Measurements from ENCODE around the gene MACROD2.

Gene MACROD2

DNA sequence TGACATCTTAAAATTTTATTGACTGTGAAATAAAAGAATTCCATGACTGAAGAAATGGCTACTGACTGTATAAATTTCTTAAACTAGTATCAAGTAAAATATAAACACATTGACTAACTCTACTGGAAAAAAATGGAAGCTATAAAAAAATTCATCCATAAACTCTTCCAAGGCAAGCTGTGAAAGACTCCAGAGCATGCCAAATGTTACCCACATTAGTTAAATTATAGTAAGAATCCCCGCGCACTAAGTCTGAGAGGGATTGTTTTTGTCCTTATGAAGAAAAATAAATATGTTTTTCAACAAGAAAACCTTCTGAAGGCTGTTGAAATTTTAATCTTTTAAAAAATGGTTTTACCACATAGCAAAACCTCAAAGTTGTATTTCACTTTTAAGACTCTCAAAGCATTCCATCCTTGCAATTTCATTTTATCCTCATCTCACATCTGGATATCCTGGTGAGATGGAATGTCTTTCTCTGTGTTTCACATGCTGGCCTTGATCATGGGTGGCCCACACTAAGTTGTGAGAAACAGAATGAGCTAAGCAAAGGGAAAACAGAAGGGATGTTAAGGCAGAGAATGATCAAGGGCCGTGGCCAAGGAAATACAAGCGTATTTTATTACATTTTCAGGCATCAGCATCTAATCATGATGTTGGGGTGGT, 1845.5 kb downstream of the MACROD2 start:
- no peaks in the 10 kb centered on the region for H3K27me3 ChIP-seq (ENCODE audit: insufficient read depth, low read length)
- H3K4me1 ChIP-seq (ENCODE audit: insufficient read depth, low read length) = no peaks in the 10 kb centered on the region
- H3K36me3 ChIP-seq (ENCODE audit: insufficient read depth, low read length) = no peaks in the 10 kb centered on the region
- H3K9me3 ChIP-seq (ENCODE audit: low read length) = peaks cover 4% of the 10 kb centered on the region
- no peak overlapping the region for H3K4me3 ChIP-seq (ENCODE audit: low read length)
- no peak overlapping the region for H2AFZ ChIP-seq (ENCODE audit: low read depth, low read length)

DNA sequence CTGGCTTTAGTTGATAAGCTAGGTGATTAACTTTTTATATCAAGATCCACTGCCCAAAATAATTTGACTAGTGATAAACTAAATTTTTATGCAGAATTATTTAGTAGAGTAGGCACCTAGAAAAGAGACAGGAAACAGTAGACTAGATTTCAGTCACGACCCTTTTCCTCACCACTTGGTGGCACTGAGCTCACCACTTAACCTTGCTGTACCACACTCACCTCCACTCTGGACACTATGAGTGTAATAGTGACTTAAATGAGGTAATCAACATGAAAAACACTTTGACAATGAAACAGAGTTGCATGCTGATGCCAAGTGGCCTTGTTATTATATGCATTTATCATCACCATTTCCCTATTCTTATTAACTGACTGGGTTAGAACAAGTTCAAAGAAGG, 1847.6 kb downstream of the MACROD2 start:
- no peaks in the 10 kb centered on the region for H3K4me1 ChIP-seq (ENCODE audit: insufficient read depth, low read length)
- no peaks in the 10 kb centered on the region for H3K27me3 ChIP-seq (ENCODE audit: insufficient read depth, low read length)
- H3K9me3 ChIP-seq (ENCODE audit: low read length) = peaks cover 4% of the 10 kb centered on the region
- no peak overlapping the region for H2AFZ ChIP-seq (ENCODE audit: low read depth, low read length)
- no peak overlapping the region for H3K4me3 ChIP-seq (ENCODE audit: low read length)
- H3K36me3 ChIP-seq (ENCODE audit: insufficient read depth, low read length) = no peaks in the 10 kb centered on the region

DNA sequence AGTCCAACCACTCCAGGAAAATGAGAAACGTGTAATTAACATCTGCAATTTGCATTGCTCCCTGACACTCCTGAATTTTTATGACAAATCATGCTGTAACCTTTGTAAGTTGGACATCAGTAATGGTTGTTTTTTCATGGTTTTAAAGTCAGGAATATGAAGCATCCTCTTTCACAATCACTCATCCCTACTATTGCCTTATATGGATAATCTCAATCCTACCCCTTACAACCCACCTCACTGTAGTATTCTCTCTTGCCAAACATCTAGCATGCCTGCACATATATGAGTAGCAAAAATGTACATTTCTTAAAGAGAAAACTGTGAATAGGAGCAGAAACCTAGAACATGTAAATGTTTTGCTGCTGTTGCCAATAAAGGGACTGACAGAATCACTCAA, 1848.5 kb downstream of the MACROD2 start:
- Histone ChIP-seq H3K9me3 (ENCODE audit: low read length) (peaks cover 4% of the 10 kb centered on the region), H3K36me3 (ENCODE audit: insufficient read depth, low read length) (no peaks in the 10 kb centered on the region), H3K4me3 (ENCODE audit: low read length) (no peak overlapping the region), H3K4me1 (ENCODE audit: insufficient read depth, low read length) (no peaks in the 10 kb centered on the region), H3K27me3 (ENCODE audit: insufficient read depth, low read length) (no peaks in the 10 kb centered on the region), H2AFZ (ENCODE audit: low read depth, low read length) (no peak overlapping the region)

DNA sequence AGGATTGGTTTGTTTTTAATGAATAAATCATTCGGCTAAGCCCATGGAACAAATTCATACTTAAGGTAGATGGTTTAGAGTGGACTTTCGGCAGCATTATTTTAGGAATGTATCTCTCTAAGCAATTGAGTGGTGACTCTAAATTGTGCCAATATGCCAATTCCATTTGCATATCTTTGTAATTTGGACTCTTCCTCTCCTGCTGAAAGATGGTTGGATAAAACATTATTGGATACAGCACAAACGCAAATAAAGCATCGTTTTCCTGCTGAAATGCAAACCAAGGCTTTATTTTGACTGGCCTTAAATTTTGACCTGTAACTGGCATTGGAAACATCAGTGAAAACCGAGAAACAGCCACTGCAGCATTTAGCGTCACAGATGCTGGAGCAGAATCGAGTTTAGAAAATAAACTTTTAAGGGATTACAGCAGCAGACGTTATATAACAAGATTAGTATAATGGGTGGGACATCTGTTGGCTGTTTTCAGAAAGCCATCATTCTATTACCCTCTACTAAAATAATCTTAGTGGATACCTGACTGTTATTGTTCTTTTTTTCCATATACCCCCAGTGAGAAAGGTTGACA, 1852.0 kb downstream of the MACROD2 start:
- Histone ChIP-seq H3K36me3 (ENCODE audit: insufficient read depth, low read length) (no peaks in the 10 kb centered on the region), H2AFZ (ENCODE audit: low read depth, low read length) (no peak overlapping the region), H3K27me3 (ENCODE audit: insufficient read depth, low read length) (no peaks in the 10 kb centered on the region), H3K4me1 (ENCODE audit: insufficient read depth, low read length) (peaks cover 13% of the 10 kb centered on the region), H3K9me3 (ENCODE audit: low read length) (no peaks in the 10 kb centered on the region), H3K4me3 (ENCODE audit: low read length) (no peak overlapping the region)

DNA sequence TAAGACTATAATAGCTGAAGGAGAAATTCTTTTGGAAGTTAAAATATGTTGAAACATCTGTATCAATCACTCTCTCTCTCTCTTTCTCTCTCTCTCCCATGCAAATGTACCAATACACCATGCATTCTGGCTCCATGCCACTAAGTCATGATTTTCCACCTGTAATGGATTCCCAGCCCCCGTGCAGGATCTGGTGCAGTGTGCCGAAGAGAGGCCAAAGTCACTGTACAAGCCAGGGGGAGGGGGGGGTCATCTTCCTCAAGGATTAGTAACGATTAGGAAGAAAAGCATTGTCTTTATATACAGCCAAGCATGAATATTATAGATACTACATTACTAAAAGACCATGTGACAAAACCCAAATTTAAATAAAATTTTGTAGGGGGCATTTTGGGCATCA, 1852.8 kb downstream of the MACROD2 start:
- H3K4me3 ChIP-seq (ENCODE audit: low read length) = no peak overlapping the region
- peaks cover 13% of the 10 kb centered on the region for H3K4me1 ChIP-seq (ENCODE audit: insufficient read depth, low read length)
- H3K36me3 ChIP-seq (ENCODE audit: insufficient read depth, low read length) = no peaks in the 10 kb centered on the region
- no peak overlapping the region for H2AFZ ChIP-seq (ENCODE audit: low read depth, low read length)
- no peaks in the 10 kb centered on the region for H3K9me3 ChIP-seq (ENCODE audit: low read length)
- H3K27me3 ChIP-seq (ENCODE audit: insufficient read depth, low read length) = no peaks in the 10 kb centered on the region

DNA sequence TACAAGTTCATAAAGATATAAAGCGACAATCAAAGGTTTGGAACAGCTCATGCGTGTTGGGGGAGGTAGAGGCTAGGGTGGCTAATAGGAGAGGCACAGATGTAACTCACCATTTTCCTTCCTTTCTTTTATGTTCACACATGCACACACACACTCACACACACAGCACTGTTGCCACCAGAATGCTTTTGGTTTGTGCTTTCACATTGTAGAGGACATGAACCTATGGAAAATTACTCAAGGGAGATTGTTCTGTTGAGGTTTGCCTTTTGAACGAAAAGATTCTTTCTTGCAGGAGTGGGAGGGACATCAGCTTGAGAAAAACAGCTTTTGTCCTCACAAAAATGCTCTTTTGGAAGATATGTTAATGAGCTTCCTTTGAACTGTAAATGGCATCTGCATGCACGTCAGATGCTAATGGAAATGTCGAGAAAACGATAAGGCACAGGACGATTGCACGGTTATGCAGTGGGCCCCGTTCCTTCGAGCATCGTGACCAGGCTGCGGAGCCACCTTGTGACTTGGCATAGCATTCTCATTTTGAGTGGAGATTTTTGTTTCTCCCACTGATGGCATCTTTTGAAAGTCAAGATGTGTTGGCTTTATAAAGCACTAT, 1853.8 kb downstream of the MACROD2 start:
- no peaks in the 10 kb centered on the region for H3K27me3 ChIP-seq (ENCODE audit: insufficient read depth, low read length)
- H2AFZ ChIP-seq (ENCODE audit: low read depth, low read length) = no peak overlapping the region
- no peaks in the 10 kb centered on the region for H3K9me3 ChIP-seq (ENCODE audit: low read length)
- H3K4me1 ChIP-seq (ENCODE audit: insufficient read depth, low read length) = peaks cover 13% of the 10 kb centered on the region
- no peak overlapping the region for H3K4me3 ChIP-seq (ENCODE audit: low read length)
- no peaks in the 10 kb centered on the region for H3K36me3 ChIP-seq (ENCODE audit: insufficient read depth, low read length)

DNA sequence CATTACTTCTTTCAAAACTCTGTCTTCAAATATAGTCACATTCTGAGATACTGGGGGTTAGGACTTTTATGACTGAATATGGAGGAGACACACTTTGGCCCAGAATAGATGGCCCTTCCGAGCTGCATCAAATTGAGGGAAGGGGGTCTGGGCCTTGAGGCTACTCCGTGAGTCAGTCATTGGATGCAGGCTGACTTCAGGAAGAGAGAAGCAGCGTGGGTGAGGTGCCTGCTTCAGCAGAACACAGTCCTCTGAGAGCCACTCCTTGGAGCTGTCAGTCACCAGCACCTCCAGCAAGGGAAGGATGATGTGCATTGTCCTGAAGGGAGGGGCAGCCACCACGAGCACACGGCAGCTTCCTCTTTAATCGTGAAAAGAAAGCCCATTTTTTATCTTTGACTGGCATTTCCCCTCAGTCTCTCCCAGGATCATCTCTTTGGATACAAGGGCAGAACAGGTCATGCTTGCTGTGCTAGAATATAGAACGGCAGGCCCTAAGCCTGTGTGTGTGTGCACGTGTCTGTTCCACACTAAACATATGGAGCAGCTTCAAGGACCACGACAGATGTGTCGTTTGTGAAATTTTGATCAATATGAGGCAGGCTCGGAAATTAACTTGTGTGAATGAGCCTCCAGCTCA, 1856.4 kb downstream of the MACROD2 start:
- Histone ChIP-seq H3K4me1 (ENCODE audit: insufficient read depth, low read length) (peaks cover 13% of the 10 kb centered on the region), H3K9me3 (ENCODE audit: low read length) (no peaks in the 10 kb centered on the region), H3K36me3 (ENCODE audit: insufficient read depth, low read length) (no peaks in the 10 kb centered on the region), H3K27me3 (ENCODE audit: insufficient read depth, low read length) (no peaks in the 10 kb centered on the region), H3K4me3 (ENCODE audit: low read length) (no peak overlapping the region), H2AFZ (ENCODE audit: low read depth, low read length) (peak overlapping the region; percentile 11)

DNA sequence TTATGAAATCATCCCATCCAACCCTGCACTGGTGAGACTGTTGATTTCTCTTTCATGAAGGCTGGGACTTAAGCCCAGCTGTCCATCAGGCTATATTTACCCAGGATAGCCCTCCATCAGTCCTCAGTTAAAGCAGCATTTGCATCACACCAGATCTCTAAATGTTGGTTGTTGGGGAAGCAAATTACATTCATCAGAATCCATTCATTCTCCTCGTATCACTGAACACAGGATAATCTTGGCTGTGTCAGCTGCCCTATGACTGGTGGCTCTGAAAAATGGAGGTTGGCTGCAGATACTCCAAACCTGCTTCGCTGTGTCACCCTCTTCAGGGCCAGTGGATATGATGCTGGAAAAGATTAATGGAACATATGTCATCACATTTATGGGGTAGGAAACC, 1859.6 kb downstream of the MACROD2 start:
- H3K36me3 ChIP-seq (ENCODE audit: insufficient read depth, low read length) = no peaks in the 10 kb centered on the region
- no peaks in the 10 kb centered on the region for H3K27me3 ChIP-seq (ENCODE audit: insufficient read depth, low read length)
- H2AFZ ChIP-seq (ENCODE audit: low read depth, low read length) = no peak overlapping the region
- H3K4me1 ChIP-seq (ENCODE audit: insufficient read depth, low read length) = peaks cover 8% of the 10 kb centered on the region
- H3K9me3 ChIP-seq (ENCODE audit: low read length) = no peaks in the 10 kb centered on the region
- no peak overlapping the region for H3K4me3 ChIP-seq (ENCODE audit: low read length)

DNA sequence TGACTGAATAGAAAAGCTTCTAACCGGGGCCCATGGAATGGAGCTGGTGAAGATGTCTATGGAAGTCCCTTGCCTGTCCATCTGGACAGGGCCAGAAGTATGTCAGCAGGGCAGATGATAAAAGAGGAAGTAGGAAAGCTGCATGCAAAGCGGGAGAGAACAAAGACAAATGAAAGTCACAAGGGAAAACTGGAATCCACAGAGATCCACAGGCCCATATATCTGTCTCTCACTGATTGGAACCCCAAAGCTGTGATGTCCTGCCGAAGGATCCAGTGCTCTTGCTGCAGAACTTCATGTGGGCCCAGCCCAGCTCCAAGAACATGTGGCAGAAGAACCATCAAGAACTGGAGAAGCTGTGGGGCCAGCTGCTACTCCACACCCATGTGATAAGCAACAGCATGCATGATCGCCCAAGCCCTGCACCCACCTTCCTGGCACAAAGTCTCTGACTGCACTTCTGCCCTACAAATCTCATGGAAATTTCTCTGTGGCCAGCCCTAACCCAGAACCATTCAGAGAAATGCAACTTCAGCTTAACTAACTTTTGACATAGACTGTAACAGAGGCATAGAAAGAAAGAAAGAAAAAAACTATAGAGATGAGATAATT, 1862.0 kb downstream of the MACROD2 start:
- H3K27me3 ChIP-seq (ENCODE audit: insufficient read depth, low read length) = no peaks in the 10 kb centered on the region
- no peaks in the 10 kb centered on the region for H3K9me3 ChIP-seq (ENCODE audit: low read length)
- no peak overlapping the region for H2AFZ ChIP-seq (ENCODE audit: low read depth, low read length)
- H3K4me1 ChIP-seq (ENCODE audit: insufficient read depth, low read length) = no peaks in the 10 kb centered on the region
- no peak overlapping the region for H3K4me3 ChIP-seq (ENCODE audit: low read length)
- H3K36me3 ChIP-seq (ENCODE audit: insufficient read depth, low read length) = no peaks in the 10 kb centered on the region

DNA sequence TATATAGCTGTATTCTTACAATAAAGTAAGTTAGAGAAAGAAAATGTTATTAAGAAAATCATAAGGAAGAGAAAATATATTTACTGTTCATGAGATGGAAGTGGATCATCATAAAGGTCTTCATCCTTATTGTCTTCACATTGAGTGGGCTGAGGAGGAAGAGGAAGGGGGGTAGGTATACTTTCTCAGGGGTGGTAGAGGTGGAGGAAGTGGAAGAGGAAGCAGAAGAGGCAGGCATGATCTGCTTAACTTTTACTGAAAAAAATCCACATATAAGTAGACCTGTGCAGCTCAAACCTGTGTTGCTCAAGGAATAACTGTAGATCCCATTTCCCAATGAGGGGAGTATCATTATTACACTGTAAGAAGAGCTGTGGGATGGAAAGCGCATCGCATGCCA, 1863.7 kb downstream of the MACROD2 start:
- Histone ChIP-seq H3K4me1 (ENCODE audit: insufficient read depth, low read length) (peaks cover 1% of the 10 kb centered on the region), H2AFZ (ENCODE audit: low read depth, low read length) (no peak overlapping the region), H3K36me3 (ENCODE audit: insufficient read depth, low read length) (no peaks in the 10 kb centered on the region), H3K9me3 (ENCODE audit: low read length) (no peaks in the 10 kb centered on the region), H3K27me3 (ENCODE audit: insufficient read depth, low read length) (no peaks in the 10 kb centered on the region), H3K4me3 (ENCODE audit: low read length) (no peak overlapping the region)

DNA sequence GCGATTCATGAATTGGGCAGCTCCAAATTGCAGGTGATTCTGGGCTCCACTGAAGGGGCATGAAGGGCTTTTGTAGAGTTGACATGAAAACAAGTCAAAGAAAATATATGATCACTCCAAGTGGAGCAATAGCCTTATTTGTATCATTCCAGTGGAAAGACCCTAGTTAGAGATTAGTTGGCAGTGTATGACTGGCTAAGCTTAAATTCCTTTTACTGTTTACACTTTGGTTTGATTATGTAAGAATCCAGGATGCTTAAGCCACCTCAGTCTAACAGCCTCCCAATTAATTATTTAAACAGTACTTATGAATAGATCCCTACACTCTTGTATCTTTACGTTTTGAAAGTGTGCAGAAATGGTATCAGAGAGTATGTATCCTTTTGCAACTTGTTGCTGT, 1865.5 kb downstream of the MACROD2 start:
- Histone ChIP-seq H3K9me3 (ENCODE audit: low read length) (no peaks in the 10 kb centered on the region), H2AFZ (ENCODE audit: low read depth, low read length) (no peak overlapping the region), H3K27me3 (ENCODE audit: insufficient read depth, low read length) (no peaks in the 10 kb centered on the region), H3K4me1 (ENCODE audit: insufficient read depth, low read length) (peaks cover 1% of the 10 kb centered on the region), H3K36me3 (ENCODE audit: insufficient read depth, low read length) (no peaks in the 10 kb centered on the region), H3K4me3 (ENCODE audit: low read length) (no peak overlapping the region)

DNA sequence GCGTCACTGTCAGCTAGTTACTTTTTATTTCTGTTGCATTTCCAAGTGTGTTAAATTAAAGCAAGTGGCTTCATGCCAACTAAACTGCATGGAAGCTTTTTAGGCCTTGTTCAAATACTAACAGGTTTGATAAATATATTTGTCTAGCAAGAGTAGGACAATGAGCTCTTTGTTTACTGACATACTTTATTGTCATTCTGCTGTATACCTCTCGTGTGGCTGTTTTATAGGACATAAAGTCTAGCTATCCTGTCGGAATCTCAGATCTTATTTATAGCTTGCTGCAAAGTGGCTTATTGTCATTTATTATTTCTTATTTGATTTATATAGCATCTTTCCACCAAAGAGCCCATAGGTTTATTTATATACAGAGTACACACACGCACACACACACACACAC, 1866.9 kb downstream of the MACROD2 start:
- Histone ChIP-seq H3K27me3 (ENCODE audit: insufficient read depth, low read length) (no peaks in the 10 kb centered on the region), H3K9me3 (ENCODE audit: low read length) (no peaks in the 10 kb centered on the region)

DNA sequence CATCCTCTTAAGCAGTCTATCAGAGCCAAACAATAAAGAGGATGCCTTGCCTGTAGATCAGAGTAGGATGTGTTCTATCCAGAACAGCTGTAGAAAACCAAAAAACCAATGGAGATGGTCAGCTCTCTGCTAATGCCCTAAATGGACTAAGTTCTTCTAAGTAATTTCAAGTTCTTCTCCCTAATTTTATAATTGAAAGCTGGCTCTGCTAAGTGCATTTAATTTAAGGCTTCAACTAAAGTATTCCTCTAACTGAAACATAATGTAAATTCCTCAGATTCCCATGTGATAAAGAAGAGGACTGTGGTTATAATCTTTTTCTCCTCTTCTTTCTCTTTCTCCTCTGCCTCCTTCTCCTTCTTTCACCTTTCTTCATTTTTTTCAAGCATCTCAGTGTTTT, 1868.4 kb downstream of the MACROD2 start:
- Histone ChIP-seq H3K4me3 (ENCODE audit: low read length) (no peak overlapping the region), H3K36me3 (ENCODE audit: insufficient read depth, low read length) (no peaks in the 10 kb centered on the region), H3K4me1 (ENCODE audit: insufficient read depth, low read length) (peaks cover 1% of the 10 kb centered on the region), H3K27me3 (ENCODE audit: insufficient read depth, low read length) (no peaks in the 10 kb centered on the region), H2AFZ (ENCODE audit: low read depth, low read length) (no peak overlapping the region), H3K9me3 (ENCODE audit: low read length) (peaks cover 5% of the 10 kb centered on the region)

More for the DNA sequence above, 1866.9 kb downstream of the MACROD2 start:
- Histone ChIP-seq H3K4me1 (ENCODE audit: insufficient read depth, low read length) (peaks cover 1% of the 10 kb centered on the region), H3K4me3 (ENCODE audit: low read length) (no peak overlapping the region), H3K36me3 (ENCODE audit: insufficient read depth, low read length) (no peaks in the 10 kb centered on the region), H2AFZ (ENCODE audit: low read depth, low read length) (no peak overlapping the region)
